GM23338 (cell line): ENCODE results near the gene SCFD1. TPM values are rescaled to one million over a fixed set of nuclear protein-coding genes. Genes with fewer than 3 reads are reported as not detected.

Experiments used
- ATAC-seq: fragments of 200-7000 bp; cut with Tn5 transposase; 3 replicates; pipeline ENCODE4 v1.9.1; 2020
- DNase-seq: peaks from one replicate; pipeline ENCODE4 v3.0.0-alpha.2; 2015; ENCODE audit warnings: low spot score
- H2AFZ ChIP-seq: fragments of 200-600 bp; sonication (generic); 2 replicates; pipeline ENCODE4 v1.8.0; 2016; ENCODE audit warnings: antibody characterized with exemption, mild to moderate bottlenecking, moderate library complexity
- H3F3A ChIP-seq: fragments of 200-600 bp; sonication (generic); replicated peaks from 2 replicates; pipeline ENCODE4 v1.8.0; 2017; ENCODE audit warnings: antibody characterized with exemption, mixed run types, low read depth
- H3K27ac ChIP-seq: fragments of 200-600 bp; sonication (generic); 2 replicates; pipeline ENCODE4 v1.6.1; 2016; ENCODE audit warnings: low read depth
- H3K27me3 ChIP-seq: fragments of 200-600 bp; sonication (generic); 2 replicates; pipeline ENCODE4 v1.8.0; 2016; ENCODE audit warnings: mild to moderate bottlenecking, mixed run types, moderate library complexity; ENCODE audit not compliant: insufficient read depth
- H3K36me3 ChIP-seq: fragments of 200-600 bp; sonication (generic); 2 replicates; pipeline ENCODE4 v1.8.0; 2016; ENCODE audit warnings: mild to moderate bottlenecking; ENCODE audit not compliant: insufficient read depth
- H3K4me1 ChIP-seq: fragments of 200-600 bp; sonication (generic); 2 replicates; pipeline ENCODE4 v1.8.0; 2016; ENCODE audit warnings: mild to moderate bottlenecking, moderate library complexity; ENCODE audit not compliant: insufficient read depth
- H3K4me2 ChIP-seq: fragments of 200-600 bp; sonication (generic); 2 replicates; pipeline ENCODE4 v1.7.1; 2017; ENCODE audit warnings: mixed run types
- H3K4me3 ChIP-seq: fragments of 200-600 bp; sonication (generic); 2 replicates; pipeline ENCODE4 v1.6.1; 2016; ENCODE audit warnings: mixed run types
- H3K79me2 ChIP-seq: fragments of 200-600 bp; sonication (generic); replicated peaks from 2 replicates; pipeline ENCODE4 v1.8.0; 2017; ENCODE audit warnings: mild to moderate bottlenecking; ENCODE audit not compliant: insufficient read depth
- H3K9me2 ChIP-seq: fragments of 200-600 bp; sonication (generic); 2 replicates; pipeline ENCODE4 v1.8.0; 2017; ENCODE audit not compliant: insufficient read depth
- H4K20me1 ChIP-seq: fragments of 200-600 bp; sonication (generic); replicated peaks from 2 replicates; pipeline ENCODE4 v1.8.0; 2017; ENCODE audit warnings: mild to moderate bottlenecking; ENCODE audit not compliant: insufficient read depth
- H3K27ac Mint-ChIP-seq: 2 replicates; pipeline ENCODE4 v1.8.0; 2020; ENCODE audit warnings: inconsistent platforms, mild to moderate bottlenecking, moderate library complexity, mixed read lengths
- H3K27me3 Mint-ChIP-seq: 3 replicates; pipeline ENCODE4 v1.8.0; 2022; ENCODE audit warnings: low read depth, mild to moderate bottlenecking, moderate library complexity, mixed read lengths, inconsistent platforms; ENCODE audit not compliant: insufficient read depth, poor library complexity
- H3K36me3 Mint-ChIP-seq: 3 replicates; pipeline ENCODE4 v1.8.0; 2021; ENCODE audit warnings: low read depth, mild to moderate bottlenecking, inconsistent platforms, moderate library complexity, mixed read lengths
- H3K4me1 Mint-ChIP-seq: 3 replicates; pipeline ENCODE4 v1.8.0; 2020; ENCODE audit warnings: mild to moderate bottlenecking, inconsistent platforms, mixed read lengths
- H3K4me3 Mint-ChIP-seq: 3 replicates; pipeline ENCODE4 v1.8.0; 2021; ENCODE audit warnings: moderate library complexity, mild to moderate bottlenecking, inconsistent platforms, mixed read lengths
- H3K9me3 Mint-ChIP-seq: 3 replicates; pipeline ENCODE4 v1.8.0; 2020; ENCODE audit warnings: moderate library complexity, mild to moderate bottlenecking, inconsistent platforms, mixed read lengths
- EZH2 ChIP-seq: fragments of 200-600 bp; sonication (generic); IDR thresholded peaks from one replicate; pipeline ENCODE4 v1.8.0; 2017; ENCODE audit warnings: antibody characterized with exemption, mild to moderate bottlenecking, low read depth; ENCODE audit not compliant: unreplicated experiment
- EZH2phosphoT487 ChIP-seq: fragments of 200-600 bp; sonication (generic); IDR thresholded peaks from one replicate; pipeline ENCODE4 v1.8.1; 2018; ENCODE audit warnings: antibody characterized with exemption; ENCODE audit not compliant: unreplicated experiment
- JUNB ChIP-seq: IDR thresholded peaks from one replicate; pipeline ENCODE4 v1.6.1; 2016; ENCODE audit warnings: antibody characterized with exemption; ENCODE audit not compliant: unreplicated experiment
- NANOG ChIP-seq: IDR thresholded peaks from 2 replicates; pipeline ENCODE4 v1.6.1; 2016; ENCODE audit warnings: antibody characterized with exemption, borderline replicate concordance
- POLR2AphosphoS5 ChIP-seq: IDR thresholded peaks from 2 replicates; pipeline ENCODE4 v1.6.1; 2016; ENCODE audit warnings: antibody characterized with exemption, low read depth
- STAT1 ChIP-seq: IDR thresholded peaks from one replicate; pipeline ENCODE4 v1.6.1; 2016; ENCODE audit warnings: antibody characterized with exemption; ENCODE audit not compliant: unreplicated experiment
- ZNF114 ChIP-seq: fragments of 250-450 bp; sonication (Bioruptor Pico); IDR thresholded peaks from 2 replicates; pipeline ENCODE4 v1.5.0; 2020; ENCODE audit warnings: mild to moderate bottlenecking, moderate library complexity
- ZNF331 ChIP-seq: fragments of 250-450 bp; sonication (Bioruptor Pico); IDR thresholded peaks from 2 replicates; pipeline ENCODE4 v1.5.0; 2020; ENCODE audit warnings: low read depth, mild to moderate bottlenecking, moderate library complexity
- polyA plus RNA-seq: library from polyadenylated mRNA; unstranded; fragments of >200 nt; fragmentation: Nextera tagmentation; extraction: Ambion mirVana; gene quantifications from 2 replicates; pipeline ENCODE4 v1.2.1, GENCODE V29; 2016
- total RNA-seq: library from RNA; depleted of rRNA; stranded (reverse); fragments of >200 nt; shearing (Covaris generic); gene quantifications from 2 replicates; pipeline ENCODE4 v1.2.3, GENCODE V29; 2014
- TF ChIP-seq, protein P1 (sequence below): IDR thresholded peaks from one replicate; pipeline ENCODE4 v1.6.1; 2018; ENCODE audit warnings: antibody characterized with exemption; ENCODE audit not compliant: unreplicated experiment
- TF ChIP-seq, protein P2 (sequence below), 2 experiments: fragments of 200-600 bp in 1 of 2; sonication (generic) in 1 of 2; conservative IDR thresholded peaks; 2 replicates each; pipeline versions ENCODE4 v1.5.1 to v1.6.1; 2016 to 2017; ENCODE audit warnings: antibody characterized with exemption in 2 of 2, low read depth in 2 of 2, mild to moderate bottlenecking in 2 of 2, moderate library complexity in 1 of 2
- TF ChIP-seq, protein P3 (sequence below): IDR thresholded peaks from 2 replicates; pipeline ENCODE4 v1.6.1; 2016; ENCODE audit warnings: antibody characterized with exemption
- TF ChIP-seq, protein P4 (sequence below): fragments of 250-450 bp; sonication (Bioruptor Pico); IDR thresholded peaks from 2 replicates; pipeline ENCODE4 v1.5.0; 2020; ENCODE audit warnings: mild to moderate bottlenecking, moderate library complexity

Gene SCFD1
- total and polyA plus RNA-seq, 2 experiments from 2014 or later, result 77.6 to 110 TPM

DNA sequence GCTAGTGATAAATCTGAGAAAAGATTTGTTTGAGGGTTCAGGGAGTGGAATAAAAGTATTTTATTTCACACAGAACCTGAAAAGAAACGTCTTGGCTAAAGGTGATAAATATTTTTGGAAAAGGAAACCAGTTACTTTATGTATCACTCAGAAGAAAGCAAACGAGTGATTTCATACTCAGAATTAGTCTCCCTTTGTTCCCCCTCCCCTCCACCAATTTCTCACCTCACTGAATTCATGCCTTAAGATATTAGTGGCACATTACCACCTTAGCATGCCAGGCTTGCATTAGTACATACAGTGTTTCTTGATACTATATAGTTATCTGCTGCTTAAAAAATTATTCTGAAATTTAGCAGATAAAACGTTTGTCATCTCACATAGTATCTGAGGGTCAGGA is 35.0 kb upstream of the SCFD1 start (continued):
- TF ChIP-seq, protein P1, sequence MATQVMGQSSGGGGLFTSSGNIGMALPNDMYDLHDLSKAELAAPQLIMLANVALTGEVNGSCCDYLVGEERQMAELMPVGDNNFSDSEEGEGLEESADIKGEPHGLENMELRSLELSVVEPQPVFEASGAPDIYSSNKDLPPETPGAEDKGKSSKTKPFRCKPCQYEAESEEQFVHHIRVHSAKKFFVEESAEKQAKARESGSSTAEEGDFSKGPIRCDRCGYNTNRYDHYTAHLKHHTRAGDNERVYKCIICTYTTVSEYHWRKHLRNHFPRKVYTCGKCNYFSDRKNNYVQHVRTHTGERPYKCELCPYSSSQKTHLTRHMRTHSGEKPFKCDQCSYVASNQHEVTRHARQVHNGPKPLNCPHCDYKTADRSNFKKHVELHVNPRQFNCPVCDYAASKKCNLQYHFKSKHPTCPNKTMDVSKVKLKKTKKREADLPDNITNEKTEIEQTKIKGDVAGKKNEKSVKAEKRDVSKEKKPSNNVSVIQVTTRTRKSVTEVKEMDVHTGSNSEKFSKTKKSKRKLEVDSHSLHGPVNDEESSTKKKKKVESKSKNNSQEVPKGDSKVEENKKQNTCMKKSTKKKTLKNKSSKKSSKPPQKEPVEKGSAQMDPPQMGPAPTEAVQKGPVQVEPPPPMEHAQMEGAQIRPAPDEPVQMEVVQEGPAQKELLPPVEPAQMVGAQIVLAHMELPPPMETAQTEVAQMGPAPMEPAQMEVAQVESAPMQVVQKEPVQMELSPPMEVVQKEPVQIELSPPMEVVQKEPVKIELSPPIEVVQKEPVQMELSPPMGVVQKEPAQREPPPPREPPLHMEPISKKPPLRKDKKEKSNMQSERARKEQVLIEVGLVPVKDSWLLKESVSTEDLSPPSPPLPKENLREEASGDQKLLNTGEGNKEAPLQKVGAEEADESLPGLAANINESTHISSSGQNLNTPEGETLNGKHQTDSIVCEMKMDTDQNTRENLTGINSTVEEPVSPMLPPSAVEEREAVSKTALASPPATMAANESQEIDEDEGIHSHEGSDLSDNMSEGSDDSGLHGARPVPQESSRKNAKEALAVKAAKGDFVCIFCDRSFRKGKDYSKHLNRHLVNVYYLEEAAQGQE, result no peak
- TF ChIP-seq NANOG, result no peak
- no peak for TF ChIP-seq POLR2AphosphoS5
- TF ChIP-seq STAT1, result no peak
- no peak for TF ChIP-seq EZH2phosphoT487
- TF ChIP-seq, protein P2, sequence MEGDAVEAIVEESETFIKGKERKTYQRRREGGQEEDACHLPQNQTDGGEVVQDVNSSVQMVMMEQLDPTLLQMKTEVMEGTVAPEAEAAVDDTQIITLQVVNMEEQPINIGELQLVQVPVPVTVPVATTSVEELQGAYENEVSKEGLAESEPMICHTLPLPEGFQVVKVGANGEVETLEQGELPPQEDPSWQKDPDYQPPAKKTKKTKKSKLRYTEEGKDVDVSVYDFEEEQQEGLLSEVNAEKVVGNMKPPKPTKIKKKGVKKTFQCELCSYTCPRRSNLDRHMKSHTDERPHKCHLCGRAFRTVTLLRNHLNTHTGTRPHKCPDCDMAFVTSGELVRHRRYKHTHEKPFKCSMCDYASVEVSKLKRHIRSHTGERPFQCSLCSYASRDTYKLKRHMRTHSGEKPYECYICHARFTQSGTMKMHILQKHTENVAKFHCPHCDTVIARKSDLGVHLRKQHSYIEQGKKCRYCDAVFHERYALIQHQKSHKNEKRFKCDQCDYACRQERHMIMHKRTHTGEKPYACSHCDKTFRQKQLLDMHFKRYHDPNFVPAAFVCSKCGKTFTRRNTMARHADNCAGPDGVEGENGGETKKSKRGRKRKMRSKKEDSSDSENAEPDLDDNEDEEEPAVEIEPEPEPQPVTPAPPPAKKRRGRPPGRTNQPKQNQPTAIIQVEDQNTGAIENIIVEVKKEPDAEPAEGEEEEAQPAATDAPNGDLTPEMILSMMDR (conservative IDR thresholded peaks at IDR 0.05; ENCODE audit: low read depth in 2 of 2), result no peak
- TF ChIP-seq ZNF331 (CRISPR knock-in tag), result no peak
- TF ChIP-seq ZNF114 (CRISPR knock-in tag), result no peak
- no peak for TF ChIP-seq JUNB

DNA sequence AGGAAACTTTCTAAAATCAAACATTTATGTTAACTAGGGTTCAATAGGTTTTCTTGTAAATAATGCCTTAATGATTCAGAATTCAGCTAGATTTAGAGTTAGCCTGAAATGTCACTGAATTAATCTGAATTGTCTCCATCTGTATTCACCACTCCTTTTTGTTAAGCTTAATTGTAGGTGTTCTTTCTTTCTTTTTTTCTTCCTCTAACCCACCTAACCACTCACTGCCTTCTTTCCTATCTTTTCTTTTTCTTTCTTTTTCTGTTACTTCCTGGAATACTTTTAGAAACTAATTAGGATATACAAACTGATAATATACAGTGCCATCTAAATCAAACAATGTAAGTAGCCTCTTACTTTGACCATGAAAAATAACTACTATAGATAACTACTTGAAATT is 33.2 kb upstream of the SCFD1 start:
- ATAC-seq, result no peak
- peaks cover 54% of the 10 kb centered on the region for H3K36me3 Mint-ChIP-seq
- no peak overlapping the region for H3K27ac Mint-ChIP-seq
- Histone ChIP-seq H3K79me2 (peaks cover 79% of the 10 kb centered on the region), H3K27me3 (no peaks in the 10 kb centered on the region), H3K9me2 (no peaks in the 10 kb centered on the region), H3K4me1 (no peaks in the 10 kb centered on the region), H2AFZ (no peak overlapping the region), H3K4me2 (no peak overlapping the region), H3K27ac (no peak overlapping the region), H4K20me1 (peaks cover 16% of the 10 kb centered on the region; the same call in 1 of the 2 replicates), H3K36me3 (peaks cover 20% of the 10 kb centered on the region; the same call in 1 of the 2 replicates), H3K4me3 (no peak overlapping the region), H3F3A (no peaks in the 10 kb centered on the region)
- no peaks in the 10 kb centered on the region for H3K27me3 Mint-ChIP-seq
- H3K4me3 Mint-ChIP-seq, result no peak overlapping the region
- DNase-seq, result no peak
- no peaks in the 10 kb centered on the region for H3K4me1 Mint-ChIP-seq
- peaks cover 18% of the 10 kb centered on the region for H3K9me3 Mint-ChIP-seq
- TF ChIP-seq ZNF114 (CRISPR knock-in tag) (no peak), EZH2 (no peak), ZNF331 (CRISPR knock-in tag) (no peak), STAT1 (no peak)
- TF ChIP-seq, protein P3, sequence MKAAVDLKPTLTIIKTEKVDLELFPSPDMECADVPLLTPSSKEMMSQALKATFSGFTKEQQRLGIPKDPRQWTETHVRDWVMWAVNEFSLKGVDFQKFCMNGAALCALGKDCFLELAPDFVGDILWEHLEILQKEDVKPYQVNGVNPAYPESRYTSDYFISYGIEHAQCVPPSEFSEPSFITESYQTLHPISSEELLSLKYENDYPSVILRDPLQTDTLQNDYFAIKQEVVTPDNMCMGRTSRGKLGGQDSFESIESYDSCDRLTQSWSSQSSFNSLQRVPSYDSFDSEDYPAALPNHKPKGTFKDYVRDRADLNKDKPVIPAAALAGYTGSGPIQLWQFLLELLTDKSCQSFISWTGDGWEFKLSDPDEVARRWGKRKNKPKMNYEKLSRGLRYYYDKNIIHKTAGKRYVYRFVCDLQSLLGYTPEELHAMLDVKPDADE, result no peak
- TF ChIP-seq, protein P4, sequence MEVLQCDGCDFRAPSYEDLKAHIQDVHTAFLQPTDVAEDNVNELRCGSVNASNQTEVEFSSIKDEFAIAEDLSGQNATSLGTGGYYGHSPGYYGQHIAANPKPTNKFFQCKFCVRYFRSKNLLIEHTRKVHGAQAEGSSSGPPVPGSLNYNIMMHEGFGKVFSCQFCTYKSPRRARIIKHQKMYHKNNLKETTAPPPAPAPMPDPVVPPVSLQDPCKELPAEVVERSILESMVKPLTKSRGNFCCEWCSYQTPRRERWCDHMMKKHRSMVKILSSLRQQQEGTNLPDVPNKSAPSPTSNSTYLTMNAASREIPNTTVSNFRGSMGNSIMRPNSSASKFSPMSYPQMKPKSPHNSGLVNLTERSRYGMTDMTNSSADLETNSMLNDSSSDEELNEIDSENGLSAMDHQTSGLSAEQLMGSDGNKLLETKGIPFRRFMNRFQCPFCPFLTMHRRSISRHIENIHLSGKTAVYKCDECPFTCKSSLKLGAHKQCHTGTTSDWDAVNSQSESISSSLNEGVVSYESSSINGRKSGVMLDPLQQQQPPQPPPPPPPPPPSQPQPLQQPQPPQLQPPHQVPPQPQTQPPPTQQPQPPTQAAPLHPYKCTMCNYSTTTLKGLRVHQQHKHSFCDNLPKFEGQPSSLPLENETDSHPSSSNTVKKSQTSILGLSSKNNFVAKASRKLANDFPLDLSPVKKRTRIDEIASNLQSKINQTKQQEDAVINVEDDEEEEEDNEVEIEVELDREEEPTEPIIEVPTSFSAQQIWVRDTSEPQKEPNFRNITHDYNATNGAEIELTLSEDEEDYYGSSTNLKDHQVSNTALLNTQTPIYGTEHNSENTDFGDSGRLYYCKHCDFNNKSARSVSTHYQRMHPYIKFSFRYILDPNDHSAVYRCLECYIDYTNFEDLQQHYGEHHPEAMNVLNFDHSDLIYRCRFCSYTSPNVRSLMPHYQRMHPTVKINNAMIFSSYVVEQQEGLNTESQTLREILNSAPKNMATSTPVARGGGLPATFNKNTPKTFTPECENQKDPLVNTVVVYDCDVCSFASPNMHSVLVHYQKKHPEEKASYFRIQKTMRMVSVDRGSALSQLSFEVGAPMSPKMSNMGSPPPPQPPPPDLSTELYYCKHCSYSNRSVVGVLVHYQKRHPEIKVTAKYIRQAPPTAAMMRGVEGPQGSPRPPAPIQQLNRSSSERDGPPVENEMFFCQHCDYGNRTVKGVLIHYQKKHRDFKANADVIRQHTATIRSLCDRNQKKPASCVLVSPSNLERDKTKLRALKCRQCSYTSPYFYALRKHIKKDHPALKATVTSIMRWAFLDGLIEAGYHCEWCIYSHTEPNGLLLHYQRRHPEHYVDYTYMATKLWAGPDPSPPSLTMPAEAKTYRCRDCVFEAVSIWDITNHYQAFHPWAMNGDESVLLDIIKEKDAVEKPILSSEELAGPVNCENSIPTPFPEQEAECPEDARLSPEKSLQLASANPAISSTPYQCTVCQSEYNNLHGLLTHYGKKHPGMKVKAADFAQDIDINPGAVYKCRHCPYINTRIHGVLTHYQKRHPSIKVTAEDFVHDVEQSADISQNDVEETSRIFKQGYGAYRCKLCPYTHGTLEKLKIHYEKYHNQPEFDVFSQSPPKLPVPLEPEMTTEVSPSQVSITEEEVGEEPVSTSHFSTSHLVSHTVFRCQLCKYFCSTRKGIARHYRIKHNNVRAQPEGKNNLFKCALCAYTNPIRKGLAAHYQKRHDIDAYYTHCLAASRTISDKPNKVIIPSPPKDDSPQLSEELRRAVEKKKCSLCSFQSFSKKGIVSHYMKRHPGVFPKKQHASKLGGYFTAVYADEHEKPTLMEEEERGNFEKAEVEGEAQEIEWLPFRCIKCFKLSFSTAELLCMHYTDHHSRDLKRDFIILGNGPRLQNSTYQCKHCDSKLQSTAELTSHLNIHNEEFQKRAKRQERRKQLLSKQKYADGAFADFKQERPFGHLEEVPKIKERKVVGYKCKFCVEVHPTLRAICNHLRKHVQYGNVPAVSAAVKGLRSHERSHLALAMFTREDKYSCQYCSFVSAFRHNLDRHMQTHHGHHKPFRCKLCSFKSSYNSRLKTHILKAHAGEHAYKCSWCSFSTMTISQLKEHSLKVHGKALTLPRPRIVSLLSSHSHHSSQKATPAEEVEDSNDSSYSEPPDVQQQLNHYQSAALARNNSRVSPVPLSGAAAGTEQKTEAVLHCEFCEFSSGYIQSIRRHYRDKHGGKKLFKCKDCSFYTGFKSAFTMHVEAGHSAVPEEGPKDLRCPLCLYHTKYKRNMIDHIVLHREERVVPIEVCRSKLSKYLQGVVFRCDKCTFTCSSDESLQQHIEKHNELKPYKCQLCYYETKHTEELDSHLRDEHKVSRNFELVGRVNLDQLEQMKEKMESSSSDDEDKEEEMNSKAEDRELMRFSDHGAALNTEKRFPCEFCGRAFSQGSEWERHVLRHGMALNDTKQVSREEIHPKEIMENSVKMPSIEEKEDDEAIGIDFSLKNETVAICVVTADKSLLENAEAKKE (CRISPR knock-in tag), result no peak
